Esophagus muscularis mucosa (tissue), 4 donors: Measurements from ENCODE around the gene SLC16A5.
"Not testable (repeated sequence)": the region's sequence is repeated elsewhere in the genome, so short reads cannot be mapped to it uniquely, and the experiment has no call there.

Source experiments
- EP300 ChIP-seq: sonication (generic); formaldehyde crosslinking; IDR thresholded peaks from one replicate; pipeline ENCODE4 v1.6.1; 2017; ENCODE audit warnings: antibody characterized with exemption
- POLR2A ChIP-seq: fragments of 450-650 bp; IDR thresholded peaks from one replicate; pipeline ENCODE4 v1.6.1; 2017; ENCODE audit warnings: antibody characterized with exemption, moderate library complexity, mild to moderate bottlenecking, low read depth
- TF ChIP-seq, protein P1 (sequence below), 3 experiments: fragments of 200-600 bp in 2 of 3; fragments of 450-650 bp in 1 of 3; sonication (generic) in 2 of 3; IDR thresholded peaks; one replicate each; pipeline ENCODE4 v1.5.1; 2017 to 2019; ENCODE audit warnings: antibody characterized with exemption in 3 of 3, mild to moderate bottlenecking in 2 of 3, moderate library complexity in 1 of 3

DNA sequence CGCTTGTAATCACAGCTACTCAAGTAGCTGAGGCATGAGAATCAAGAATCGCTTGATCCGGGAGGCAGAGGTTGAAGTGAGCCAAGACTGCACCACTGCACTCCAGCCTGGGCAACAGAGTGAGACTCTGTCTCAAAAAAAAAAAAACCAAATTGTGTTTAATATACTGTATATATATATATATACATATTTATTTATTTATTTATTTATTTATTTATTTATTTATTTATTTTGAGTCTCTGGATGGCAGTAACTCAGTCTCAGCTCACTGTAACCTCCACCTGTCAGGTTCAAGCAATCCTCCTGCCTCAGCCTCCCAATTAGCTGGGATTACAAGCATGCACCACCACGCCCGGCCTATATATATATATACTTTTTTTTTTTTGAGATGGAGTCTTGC, 14.8 kb upstream of the SLC16A5 start:
- TF ChIP-seq, protein P1, sequence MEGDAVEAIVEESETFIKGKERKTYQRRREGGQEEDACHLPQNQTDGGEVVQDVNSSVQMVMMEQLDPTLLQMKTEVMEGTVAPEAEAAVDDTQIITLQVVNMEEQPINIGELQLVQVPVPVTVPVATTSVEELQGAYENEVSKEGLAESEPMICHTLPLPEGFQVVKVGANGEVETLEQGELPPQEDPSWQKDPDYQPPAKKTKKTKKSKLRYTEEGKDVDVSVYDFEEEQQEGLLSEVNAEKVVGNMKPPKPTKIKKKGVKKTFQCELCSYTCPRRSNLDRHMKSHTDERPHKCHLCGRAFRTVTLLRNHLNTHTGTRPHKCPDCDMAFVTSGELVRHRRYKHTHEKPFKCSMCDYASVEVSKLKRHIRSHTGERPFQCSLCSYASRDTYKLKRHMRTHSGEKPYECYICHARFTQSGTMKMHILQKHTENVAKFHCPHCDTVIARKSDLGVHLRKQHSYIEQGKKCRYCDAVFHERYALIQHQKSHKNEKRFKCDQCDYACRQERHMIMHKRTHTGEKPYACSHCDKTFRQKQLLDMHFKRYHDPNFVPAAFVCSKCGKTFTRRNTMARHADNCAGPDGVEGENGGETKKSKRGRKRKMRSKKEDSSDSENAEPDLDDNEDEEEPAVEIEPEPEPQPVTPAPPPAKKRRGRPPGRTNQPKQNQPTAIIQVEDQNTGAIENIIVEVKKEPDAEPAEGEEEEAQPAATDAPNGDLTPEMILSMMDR (IDR thresholded peaks at IDR 0.05) = not testable (repeated sequence)
- not testable (repeated sequence) for TF ChIP-seq EP300, POLR2A
